ENCODE data around the gene PHOSPHO2.

DNA sequence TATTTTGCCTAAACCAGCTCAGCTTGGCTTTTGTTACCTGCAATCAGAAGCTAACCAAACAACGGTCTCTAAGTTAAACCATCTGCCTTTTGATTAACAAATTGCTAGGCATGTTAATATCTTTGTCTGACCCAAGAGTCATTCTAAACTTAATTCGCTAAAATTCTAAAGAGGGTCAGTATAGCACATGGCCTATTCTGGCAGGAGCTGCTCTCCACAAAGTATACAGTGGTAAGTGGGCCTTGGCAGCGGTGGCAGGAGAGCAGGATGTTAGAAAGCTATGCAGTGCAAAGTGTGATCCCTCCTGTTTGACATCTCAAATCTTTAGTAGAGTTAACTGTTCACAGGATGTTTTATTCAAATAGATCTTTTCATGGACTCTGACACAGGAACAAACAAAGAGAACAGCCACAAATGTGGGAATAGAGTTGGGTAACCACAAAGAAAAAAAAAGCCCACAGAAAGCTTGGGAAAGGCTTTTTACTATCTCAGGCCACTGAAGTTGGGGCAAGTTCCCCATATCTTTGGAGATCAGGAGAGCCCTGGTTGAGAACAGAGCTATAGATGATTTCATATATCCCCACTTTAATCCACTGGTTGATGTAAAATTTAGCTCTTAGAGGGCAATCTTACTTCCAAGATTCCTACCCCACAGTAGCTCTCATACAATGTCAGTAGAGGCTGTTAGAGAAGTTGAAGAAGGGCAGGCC lies 10.7 kb upstream of the PHOSPHO2 start:
- TF ChIP-seq POLR2AphosphoS5 (IDR thresholded peaks at IDR 0.05): no peak
- TF ChIP-seq, protein P1, sequence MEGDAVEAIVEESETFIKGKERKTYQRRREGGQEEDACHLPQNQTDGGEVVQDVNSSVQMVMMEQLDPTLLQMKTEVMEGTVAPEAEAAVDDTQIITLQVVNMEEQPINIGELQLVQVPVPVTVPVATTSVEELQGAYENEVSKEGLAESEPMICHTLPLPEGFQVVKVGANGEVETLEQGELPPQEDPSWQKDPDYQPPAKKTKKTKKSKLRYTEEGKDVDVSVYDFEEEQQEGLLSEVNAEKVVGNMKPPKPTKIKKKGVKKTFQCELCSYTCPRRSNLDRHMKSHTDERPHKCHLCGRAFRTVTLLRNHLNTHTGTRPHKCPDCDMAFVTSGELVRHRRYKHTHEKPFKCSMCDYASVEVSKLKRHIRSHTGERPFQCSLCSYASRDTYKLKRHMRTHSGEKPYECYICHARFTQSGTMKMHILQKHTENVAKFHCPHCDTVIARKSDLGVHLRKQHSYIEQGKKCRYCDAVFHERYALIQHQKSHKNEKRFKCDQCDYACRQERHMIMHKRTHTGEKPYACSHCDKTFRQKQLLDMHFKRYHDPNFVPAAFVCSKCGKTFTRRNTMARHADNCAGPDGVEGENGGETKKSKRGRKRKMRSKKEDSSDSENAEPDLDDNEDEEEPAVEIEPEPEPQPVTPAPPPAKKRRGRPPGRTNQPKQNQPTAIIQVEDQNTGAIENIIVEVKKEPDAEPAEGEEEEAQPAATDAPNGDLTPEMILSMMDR (IDR thresholded peaks at IDR 0.05): no peak
- no peak for TF ChIP-seq POLR2A (IDR thresholded peaks at IDR 0.05)

Measured in stomach (tissue), 4 donors.